Measurements from ENCODE around the gene RFT1.

GRCh38 chr3:53171064-53171418 is 40.8 kb upstream of the RFT1 start:
- no peak for TF ChIP-seq PATZ1 (CRISPR knock-in tag; IDR thresholded peaks at IDR 0.05; ENCODE audit: borderline replicate concordance)
- TF ChIP-seq ISL1 (CRISPR knock-in tag; IDR thresholded peaks at IDR 0.05) = no peak
